ENCODE data around the gene KLHL17. TPM values are rescaled to one million over a fixed set of nuclear protein-coding genes. Genes with fewer than 3 reads are reported as not detected.

Gene KLHL17
- total and polyA plus RNA-seq, 11 donors: 1.6 to 6.8 (median 4.7) TPM

GRCh38 chr1:923131-923990 is 37.0 kb upstream of the KLHL17 start, which contains the start of gene SAMD11:
Gene SAMD11 (plus strand): TSS chr1:923923. CDS start chr1:924432, 509 bp downstream.
- H3K27me3 ChIP-seq: peaks cover 34 to 95% (median 55%) of the 10 kb centered on the region in 9 donors
- H3K9me3 ChIP-seq: no peaks in the 10 kb centered on the region
- ATAC-seq (peak in 3 of 4 donors; percentile 52 to 74 (median 63)), DNase-seq (peak; percentile 85 to 93 (median 90))
- WGBS, 4 donors: 5 to 10% (median 8%) methylated on average over 22 to 72 of the region's 72 CpGs
- H3K27ac ChIP-seq: peak within 1 kb of the TSS in 3 of 12 donors; percentile 29 to 53 (median 43)
- H3K36me3 ChIP-seq: no peaks in the 10 kb centered on the region
- H3K4me3 ChIP-seq: peak within 1 kb of the TSS; percentile 35 to 71 (median 50)
- peaks cover 0 to 50% (median 33%) of the 10 kb centered on the region in 12 donors for H3K4me1 ChIP-seq
- TF ChIP-seq POLR2A (IDR thresholded peaks at IDR 0.05): no peak
- no peak for TF ChIP-seq CTCF (IDR thresholded peaks at IDR 0.05)
- intact Hi-C loops (cut with DNase I): no loop called here

GRCh38 chr1:923991-924655 is 36.3 kb upstream of the KLHL17 start:
- 0 to 1% (median 0%) methylated on average over 8 to 98 of the region's 98 CpGs for WGBS, 4 donors
- Histone ChIP-seq H3K4me3 (peak overlapping the region in 11 of 12 donors; percentile 35 to 71 (median 52)), H3K27me3 (peaks cover 30 to 96% (median 51%) of the 10 kb centered on the region in 9 donors), H3K36me3 (no peaks in the 10 kb centered on the region), H3K27ac (peak overlapping the region in 3 of 12 donors; percentile 29 to 53 (median 43)), H3K4me1 (peaks cover 0 to 50% (median 33%) of the 10 kb centered on the region in 12 donors), H3K9me3 (no peaks in the 10 kb centered on the region)
- intact Hi-C loops (cut with DNase I): no loop called here
- TF ChIP-seq CTCF (IDR thresholded peaks at IDR 0.05) (no peak), POLR2A (IDR thresholded peaks at IDR 0.05) (no peak)
- no peak for ATAC-seq
- no peak for DNase-seq

- H3K4me3 ChIP-seq: peak overlapping the region; percentile 35 to 71 (median 50)
- no peaks in the 10 kb centered on the region for H3K36me3 ChIP-seq
- ATAC-seq (no peak), DNase-seq (no peak)
- no peak for TF ChIP-seq POLR2A (IDR thresholded peaks at IDR 0.05)
- peak in 1 of 12 donors; percentile 15 for TF ChIP-seq CTCF (IDR thresholded peaks at IDR 0.05)
- H3K9me3 ChIP-seq: no peaks in the 10 kb centered on the region
- intact Hi-C loops (cut with DNase I): no loop called here
- peaks cover 0 to 50% (median 33%) of the 10 kb centered on the region in 12 donors for H3K4me1 ChIP-seq
- peaks cover 23 to 89% (median 43%) of the 10 kb centered on the region in 9 donors for H3K27me3 ChIP-seq
- WGBS, 4 donors: 0 to 1% (median 0%) methylated on average over 35 to 120 of the region's 120 CpGs
- H3K27ac ChIP-seq: peak overlapping the region in 3 of 12 donors; percentile 29 to 53 (median 43)
Measured at GRCh38 chr1:924656-925560, 35.5 kb upstream of the KLHL17 start.

Data from heart left ventricle (tissue), 16 donors.